H1 (cell line): Measurements from ENCODE around the gene WDR33. TPM values are rescaled to one million over a fixed set of nuclear protein-coding genes. Genes with fewer than 3 reads are reported as not detected.

Experiments used
- CTCF ChIA-PET: fragments of 300-600 bp; sonication (Branson Sonifier 250); formaldehyde crosslinking; loops from one replicate; lab custom pipeline; 2021; ENCODE audit not compliant: partially characterized antibody; lab: Charles Lee
- POLR2A ChIA-PET: fragments of 300-600 bp; sonication (Branson Sonifier 250); formaldehyde crosslinking; loops from one replicate; lab custom pipeline; 2021; ENCODE audit warnings: inconsistent platforms; ENCODE audit not compliant: partially characterized antibody; lab: Charles Lee
- DNase-seq, 2 experiments: peaks; one replicate each; pipeline versions ENCODE4 v3.0.0 to v3.0.0-alpha.2; 2010 to 2022; ENCODE audit warnings: low spot score in 2 of 2, low read depth in 1 of 2, mixed read lengths in 1 of 2
- FAIRE-seq: peaks from 2 replicates; lab custom pipeline; 2011; peaks lifted over from hg19 to GRCh38; lab: Jason Lieb, UNC
- H2AFZ ChIP-seq: 2 replicates; pipeline ENCODE4 v1.8.1; 2012; ENCODE audit warnings: low read length, inconsistent platforms
- H2AK5ac ChIP-seq: 2 replicates; pipeline ENCODE4 v1.6.1; 2013; ENCODE audit warnings: low read depth, low read length
- H2BK120ac ChIP-seq: replicated peaks from 2 replicates; pipeline ENCODE3; 2013; ENCODE audit warnings: low read depth, low read length, inconsistent platforms
- H2BK12ac ChIP-seq: 2 replicates; pipeline ENCODE4 v1.6.1; 2013; ENCODE audit warnings: low read depth, low read length
- H2BK15ac ChIP-seq: 2 replicates; pipeline ENCODE4 v1.6.1; 2013; ENCODE audit warnings: low read length
- H2BK20ac ChIP-seq: 2 replicates; pipeline ENCODE4 v1.6.1; 2013; ENCODE audit warnings: low read length
- H2BK5ac ChIP-seq: 2 replicates; pipeline ENCODE4 v1.6.1; 2013; ENCODE audit warnings: low read depth, low read length
- H3K14ac ChIP-seq: 2 replicates; pipeline ENCODE4 v1.6.1; 2013; ENCODE audit warnings: inconsistent platforms; ENCODE audit not compliant: insufficient read length
- H3K18ac ChIP-seq: 2 replicates; pipeline ENCODE4 v1.6.1; 2013; ENCODE audit warnings: low read length; ENCODE audit errors: extremely low read depth
- H3K23ac ChIP-seq: 2 replicates; pipeline ENCODE4 v1.6.1; 2013; ENCODE audit warnings: inconsistent platforms; ENCODE audit not compliant: insufficient read length
- H3K23me2 ChIP-seq: 2 replicates; pipeline ENCODE4 v1.6.1; 2013; ENCODE audit warnings: low read depth, low read length
- H3K27ac ChIP-seq: 2 replicates; pipeline ENCODE4 v1.6.1; 2011; ENCODE audit warnings: low read depth, low read length, inconsistent platforms
- H3K27me3 ChIP-seq, 4 experiments: replicated peaks in 1 of 4; 1 replicate in 1 of 4; 2 replicates in 3 of 4; pipeline versions ENCODE4 v1.6.1 to v1.8.1; 2011 to 2013; ENCODE audit warnings: low read length in 3 of 4, mild to moderate bottlenecking in 3 of 4, inconsistent platforms in 2 of 4, mixed read lengths in 2 of 4, moderate library complexity in 1 of 4; ENCODE audit not compliant: control insufficient read depth in 3 of 4, insufficient read depth in 3 of 4; ENCODE audit errors: extremely low read depth in 1 of 4
- H3K36me3 ChIP-seq, 4 experiments: 2 replicates each; pipeline versions ENCODE4 v1.6.1 to v1.8.1; 2011 to 2013; ENCODE audit warnings: mild to moderate bottlenecking in 4 of 4, low read length in 3 of 4, moderate library complexity in 2 of 4, control low read depth in 1 of 4, inconsistent platforms in 1 of 4; ENCODE audit not compliant: insufficient read depth in 4 of 4, control insufficient read depth in 2 of 4
- H3K4ac ChIP-seq: replicated peaks from 2 replicates; pipeline ENCODE3; 2013; ENCODE audit warnings: low read length, low read depth, mixed read lengths, inconsistent platforms; ENCODE audit not compliant: insufficient read length
- H3K4me1 ChIP-seq, 4 experiments: replicated peaks in 1 of 4; 1 replicate in 1 of 4; 2 replicates in 3 of 4; pipeline versions ENCODE4 v1.6.1 to v1.8.1; 2011 to 2013; ENCODE audit warnings: low read length in 3 of 4, inconsistent platforms in 2 of 4, mixed read lengths in 1 of 4; ENCODE audit not compliant: insufficient read depth in 4 of 4, control insufficient read depth in 3 of 4
- H3K4me2 ChIP-seq, 2 experiments: 2 replicates each; pipeline versions ENCODE4 v1.6.1 to v1.8.1; 2011 to 2013; ENCODE audit warnings: low read depth in 2 of 2, low read length in 2 of 2, control low read depth in 1 of 2, inconsistent platforms in 1 of 2, mild to moderate bottlenecking in 1 of 2; ENCODE audit not compliant: insufficient read depth in 1 of 2
- H3K4me3 ChIP-seq, 4 experiments: fragments of 200-600, 300-600 bp in 1 of 4; sonication (generic), shearing (Covaris generic), sonication (Bioruptor Twin) in 1 of 4; 2 replicates each; pipeline versions ENCODE4 v1.5.1 to v1.8.1; 2011 to 2016; ENCODE audit warnings: low read length in 4 of 4, low read depth in 3 of 4, control low read depth in 2 of 4, inconsistent platforms in 2 of 4, mild to moderate bottlenecking in 2 of 4, mixed read lengths in 1 of 4, moderate library complexity in 1 of 4; ENCODE audit not compliant: insufficient read depth in 2 of 4; ENCODE audit errors: extremely low read depth in 1 of 4
- H3K56ac ChIP-seq: replicated peaks from 2 replicates; pipeline ENCODE3; 2013; ENCODE audit warnings: low read depth, mild to moderate bottlenecking, mixed read lengths, low read length, inconsistent platforms; ENCODE audit not compliant: insufficient read length
- H3K79me1 ChIP-seq: 2 replicates; pipeline ENCODE4 v1.6.1; 2013; ENCODE audit warnings: low read depth, low read length, control low read depth
- H3K79me2 ChIP-seq, 2 experiments: 2 replicates each; pipeline versions ENCODE4 v1.6.1 to v1.8.1; 2012 to 2013; ENCODE audit warnings: low read length in 2 of 2, mild to moderate bottlenecking in 2 of 2, inconsistent platforms in 1 of 2; ENCODE audit not compliant: insufficient read depth in 2 of 2, control insufficient read depth in 1 of 2
- H3K9ac ChIP-seq, 4 experiments: replicated peaks in 1 of 4; 1 replicate in 1 of 4; 2 replicates in 3 of 4; pipeline versions ENCODE4 v1.6.1 to v1.8.1; 2011 to 2013; ENCODE audit warnings: low read depth in 3 of 4, low read length in 3 of 4, control low read depth in 2 of 4, mild to moderate bottlenecking in 2 of 4, moderate library complexity in 2 of 4, inconsistent platforms in 1 of 4; ENCODE audit errors: extremely low read depth in 1 of 4
- H3K9me3 ChIP-seq, 2 experiments: 2 replicates each; pipeline versions ENCODE4 v1.6.1 to v1.8.1; 2012 to 2013; ENCODE audit warnings: mild to moderate bottlenecking in 2 of 2, moderate library complexity in 2 of 2, control low read depth in 1 of 2, inconsistent platforms in 1 of 2, low read depth in 1 of 2, low read length in 1 of 2, mixed read lengths in 1 of 2; ENCODE audit not compliant: insufficient read depth in 2 of 2
- H4K20me1 ChIP-seq, 2 experiments: replicated peaks in 1 of 2; 2 replicates each; pipeline versions ENCODE3 to v1.8.1; 2011 to 2013; ENCODE audit warnings: inconsistent platforms in 2 of 2, low read length in 2 of 2, mild to moderate bottlenecking in 1 of 2; ENCODE audit not compliant: insufficient read depth in 2 of 2, control insufficient read depth in 1 of 2
- H4K5ac ChIP-seq: 2 replicates; pipeline ENCODE4 v1.6.1; 2013; ENCODE audit warnings: low read length, low read depth, mixed read lengths, inconsistent platforms; ENCODE audit not compliant: insufficient read length
- H4K8ac ChIP-seq: 2 replicates; pipeline ENCODE4 v1.8.0; 2013; ENCODE audit warnings: mild to moderate bottlenecking, moderate library complexity, low read length, inconsistent platforms; ENCODE audit not compliant: insufficient read depth; ENCODE audit errors: extremely low read depth
- H4K91ac ChIP-seq: replicated peaks from 2 replicates; pipeline ENCODE3; 2013; ENCODE audit warnings: low read length, mixed read lengths, inconsistent platforms; ENCODE audit not compliant: insufficient read length
- ASH2L ChIP-seq: fragments of 200-600, 300-600 bp; sonication (generic); IDR thresholded peaks from one replicate; pipeline ENCODE4 v1.7.1; 2017; ENCODE audit warnings: low read length
- BACH1 ChIP-seq: IDR thresholded peaks from 2 replicates; pipeline ENCODE4 v1.6.1; 2012; ENCODE audit warnings: low read length, improper control_type of control experiment
- BCL11A ChIP-seq, 2 experiments: IDR thresholded peaks; one replicate each; pipeline ENCODE4 v1.6.1; 2011; ENCODE audit warnings: low read depth in 2 of 2, low read length in 2 of 2, mild to moderate bottlenecking in 2 of 2
- SP4 ChIP-seq: IDR thresholded peaks from 2 replicates; pipeline ENCODE4 v1.6.1; 2012; ENCODE audit warnings: low read length, inconsistent platforms
- WGBS, 2 experiments: shearing (Covaris generic) in 1 of 2; methylation state at CpG; one replicate each; pipeline versions ENCODE4 v1.1.6 to v1.1.7; 2013 to 2015; ENCODE audit warnings: low lambda C conversion rate in 2 of 2, mixed read lengths in 2 of 2, inconsistent platforms in 1 of 2, low coverage in 1 of 2, missing lambda C conversion rate in 1 of 2; ENCODE audit not compliant: insufficient replicate concordance in 2 of 2, insufficient coverage in 1 of 2, insufficient read length in 1 of 2; ENCODE audit errors: extremely low coverage in 1 of 2, missing lambda C conversion rate in 1 of 2; 5-methylcytosine and 5-hydroxymethylcytosine counted together
- polyA plus RNA-seq, 7 experiments: library from polyadenylated mRNA; depleted of rRNA in 3 of 7; stranded (reverse) in 5 of 7; unstranded in 2 of 7; fragments of >200 nt in 5 of 7; fragments of 200-250 nt in 2 of 7; gene quantifications; 1 replicate in 5 of 7; 2 replicates in 1 of 7; 4 replicates in 1 of 7; pipeline versions ENCODE4 v1.2.1 to v1.2.3, GENCODE V29; 2011 to 2013; ENCODE audit warnings: missing spikeins in 2 of 7, mixed read lengths in 2 of 7
- total RNA-seq: library from RNA; stranded (reverse); fragmentation: NEBNext Ultra II Directional; extraction: Animal tissue kit (Norgen Biotek cat#: 25700); gene quantifications from 2 replicates; pipeline ENCODE4 v1.2.1, GENCODE V29; 2021

WDR33 gene
- total and polyA plus RNA-seq, 2 of the 8 experiments (the other 6 are each of a cell fraction or from before 2014, with no cell fraction given): 18.1 to 82.7 TPM

GRCh38 chr2:127712999-127713398, 98.0 kb downstream of the WDR33 start:
- Histone ChIP-seq H4K5ac (no peak overlapping the region), H3K56ac (no peak overlapping the region), H4K91ac (no peak overlapping the region), H3K23me2 (no peaks in the 10 kb centered on the region), H2BK12ac (no peak overlapping the region), H3K27me3 (no peaks in the 10 kb centered on the region), H3K4me1 (no peaks in the 10 kb centered on the region; a peak in 1 of 7 replicates), H3K14ac (no peak overlapping the region), H3K4me3 (no peak overlapping the region), H3K23ac (no peak overlapping the region), H2AK5ac (no peak overlapping the region), H4K20me1 (peaks cover 2 to 4% of the 10 kb centered on the region in 2 experiments), H3K4ac (no peak overlapping the region), H2BK20ac (no peak overlapping the region), H2BK15ac (no peak overlapping the region), H2AFZ (no peak overlapping the region), H3K79me2 (no peaks in the 10 kb centered on the region), H3K18ac (no peak overlapping the region), H3K27ac (no peak overlapping the region), H3K9me3 (no peaks in the 10 kb centered on the region), H3K36me3 (peaks cover 20 to 54% (median 35%) of the 10 kb centered on the region in 4 experiments), H3K79me1 (no peaks in the 10 kb centered on the region), H2BK5ac (no peak overlapping the region), H2BK120ac (no peak overlapping the region), H3K9ac (no peak overlapping the region), H4K8ac (no peak overlapping the region), H3K4me2 (no peak overlapping the region)
- TF ChIP-seq SP4: no peak
- TF ChIP-seq BCL11A (IDR thresholded peaks at IDR 0.05; ENCODE audit: low read depth in 2 of 2, low read length in 2 of 2): no peak
- no peak for TF ChIP-seq ASH2L
- TF ChIP-seq BACH1: no peak
- WGBS, 2 experiments: 92% methylated on average over 2 of the region's 2 CpGs; no CpG with 5 or more reads in 1 of the 2 experiments
- ChIA-PET POLR2A (no interaction called here), CTCF (interaction anchor here (1.9 kb wide), 1 partner anchor 121 kb away, joined by 9 read pairs; no protein-coding TSS in a partner anchor)
- FAIRE-seq (no peak), DNase-seq (no peak)
